Ovary (tissue), 3 donors: Measurements from ENCODE around the gene IL11.

Experiments used
- CTCF ChIP-seq, 3 donors: fragments of 450-650 bp in 2 of 3; fragments of 200-600 bp in 1 of 3; IDR thresholded peaks; one replicate each; pipeline versions ENCODE4 v1.5.1 to v1.8.0; 2016 to 2022; ENCODE audit warnings: antibody characterized with exemption in 3 of 3, mild to moderate bottlenecking in 1 of 3
- POLR2A ChIP-seq: fragments of 450-650 bp; IDR thresholded peaks from one replicate; pipeline ENCODE4 v1.6.1; 2017; ENCODE audit warnings: antibody characterized with exemption, mild to moderate bottlenecking, moderate library complexity
- donor health status: DM: no; HTN: no; CAD: no.

GRCh38 chr19:55354698-55355212 is 15.5 kb downstream of the IL11 start, which contains the start of gene COX6B2:
- no peak for TF ChIP-seq POLR2A
- TF ChIP-seq CTCF (IDR thresholded peaks at IDR 0.05): no peak
